ENCODE measurements around the gene IFT57. TPM values are rescaled to one million over a fixed set of nuclear protein-coding genes. Genes with fewer than 3 reads are reported as not detected.

The IFT57 gene
- total and polyA plus RNA-seq, 2 donors (not counting 1 experiment from before 2014, with no cell fraction given) = 53.6 to 94.4 TPM

GRCh38 chr3:108219336-108219735 lies 2.9 kb downstream of the IFT57 start:
- POLR2A ChIA-PET = no interaction called here
- peaks cover 71% of the 10 kb centered on the region for H3K4me1 Mint-ChIP-seq
- peak overlapping the region; percentile 99 for H3K4me3 Mint-ChIP-seq
- Histone ChIP-seq H3K27me3 (replicated peaks in 1 of 4; ENCODE audit: control extremely low read depth in 1 of 4, control insufficient read depth in 3 of 4, insufficient read depth in 4 of 4, low read length in 3 of 4) (no peaks in the 10 kb centered on the region), H3K4me1 (ENCODE audit: control insufficient read depth in 2 of 2, insufficient read depth in 2 of 2, low read length in 2 of 2) (peaks cover 28 to 50% of the 10 kb centered on the region in 2 donors), H3K27ac (ENCODE audit: low read length in 2 of 2) (peak overlapping the region; percentile 60 to 96), H2AFZ (ENCODE audit: insufficient read depth, low read depth, low read length, poor library complexity, severe bottlenecking) (peak overlapping the region; percentile 11), H3K4me2 (replicated peaks; ENCODE audit: low read depth, low read length, poor library complexity, severe bottlenecking) (peak overlapping the region; percentile 81), H3K4me3 (ENCODE audit: control extremely low read depth in 1 of 5, extremely low read depth in 1 of 5, insufficient read depth in 1 of 5, low read depth in 2 of 5, low read length in 4 of 5) (peak overlapping the region; percentile 17 to 92 (median 84)), H3K9ac (ENCODE audit: low read length) (peak overlapping the region; percentile 94), H3K79me2 (ENCODE audit: control insufficient read depth, insufficient read depth, low read length) (peaks cover 61% of the 10 kb centered on the region), H3K36me3 (replicated peaks in 1 of 2; ENCODE audit: control extremely low read depth in 1 of 2, control insufficient read depth in 1 of 2, extremely low read depth in 1 of 2, insufficient read depth in 2 of 2, low read length in 1 of 2) (peaks cover 3 to 13% of the 10 kb centered on the region in 2 experiments), H3K9me3 (ENCODE audit: control extremely low read depth in 1 of 3, control insufficient read depth in 2 of 3, insufficient read depth in 1 of 3, low read length in 2 of 3) (no peaks in the 10 kb centered on the region), H4K20me1 (ENCODE audit: control insufficient read depth, insufficient read depth, low read length, poor library complexity, severe bottlenecking) (no peaks in the 10 kb centered on the region)
- ATAC-seq (ENCODE audit: low read depth) (peak; percentile 5), DNase-seq (peak; percentile 59)
- H3K27ac Mint-ChIP-seq = peak overlapping the region; percentile 94
- 50% methylated on average over 5 of the region's 9 CpGs for WGBS (ENCODE audit: insufficient coverage)
- intact Hi-C loops (cut with micrococcal nuclease) = loop anchor here (5.0 kb wide), 1 partner anchor 37 kb away; no protein-coding TSS in a partner anchor
- peaks cover 2% of the 10 kb centered on the region for H3K9me3 Mint-ChIP-seq (ENCODE audit: insufficient read depth)
- TF ChIP-seq CTCF (IDR thresholded peaks at IDR 0.05) (no peak), EZH2 (IDR thresholded peaks at IDR 0.05; ENCODE audit: borderline replicate concordance, insufficient read depth, low read depth, low read length, poor library complexity, severe bottlenecking) (no peak)
- CTCF ChIA-PET = no interaction called here
- no peaks in the 10 kb centered on the region for H3K27me3 Mint-ChIP-seq

- ATAC-seq (ENCODE audit: low read depth) (no peak), DNase-seq (no peak)
- Histone ChIP-seq H4K20me1 (ENCODE audit: control insufficient read depth, insufficient read depth, low read length, poor library complexity, severe bottlenecking) (no peaks in the 10 kb centered on the region), H2AFZ (ENCODE audit: insufficient read depth, low read depth, low read length, poor library complexity, severe bottlenecking) (no peak overlapping the region), H3K9me3 (ENCODE audit: control extremely low read depth in 1 of 3, control insufficient read depth in 2 of 3, insufficient read depth in 1 of 3, low read length in 2 of 3) (no peaks in the 10 kb centered on the region), H3K4me2 (replicated peaks; ENCODE audit: low read depth, low read length, poor library complexity, severe bottlenecking) (peak overlapping the region; percentile 81), H3K4me1 (ENCODE audit: control insufficient read depth in 2 of 2, insufficient read depth in 2 of 2, low read length in 2 of 2) (peaks cover 23 to 45% of the 10 kb centered on the region in 2 donors), H3K27ac (ENCODE audit: low read length in 2 of 2) (peak overlapping the region in 1 of 2 donors; percentile 96), H3K4me3 (ENCODE audit: control extremely low read depth in 1 of 5, extremely low read depth in 1 of 5, insufficient read depth in 1 of 5, low read depth in 2 of 5, low read length in 4 of 5) (peak overlapping the region in 4 of 5 experiments; percentile 22 to 85 (median 56)), H3K79me2 (ENCODE audit: control insufficient read depth, insufficient read depth, low read length) (peaks cover 57% of the 10 kb centered on the region), H3K36me3 (replicated peaks in 1 of 2; ENCODE audit: control extremely low read depth in 1 of 2, control insufficient read depth in 1 of 2, extremely low read depth in 1 of 2, insufficient read depth in 2 of 2, low read length in 1 of 2) (peaks cover 3 to 14% of the 10 kb centered on the region in 2 experiments), H3K9ac (ENCODE audit: low read length) (peak overlapping the region; percentile 94), H3K27me3 (replicated peaks in 1 of 4; ENCODE audit: control extremely low read depth in 1 of 4, control insufficient read depth in 3 of 4, insufficient read depth in 4 of 4, low read length in 3 of 4) (no peaks in the 10 kb centered on the region)
- CTCF ChIA-PET = no interaction called here
- peaks cover 2% of the 10 kb centered on the region for H3K9me3 Mint-ChIP-seq (ENCODE audit: insufficient read depth)
- H3K27ac Mint-ChIP-seq = peak overlapping the region; percentile 58
- H3K27me3 Mint-ChIP-seq = no peaks in the 10 kb centered on the region
- intact Hi-C loops (cut with micrococcal nuclease) = loop anchor here (5.0 kb wide), 1 partner anchor 37 kb away; no protein-coding TSS in a partner anchor
- peak overlapping the region; percentile 99 for H3K4me3 Mint-ChIP-seq
- POLR2A ChIA-PET = no interaction called here
- TF ChIP-seq EZH2 (IDR thresholded peaks at IDR 0.05; ENCODE audit: borderline replicate concordance, insufficient read depth, low read depth, low read length, poor library complexity, severe bottlenecking) (no peak), CTCF (IDR thresholded peaks at IDR 0.05) (no peak)
- peaks cover 66% of the 10 kb centered on the region for H3K4me1 Mint-ChIP-seq
Measured at GRCh38 chr3:108218811-108219210, 3.4 kb downstream of the IFT57 start.

Data from B cell (primary cell).